Cortex of kidney (tissue), 1 donor: Measurements from ENCODE around the gene CD79B.
"Not testable (repeated sequence)": the region's sequence is repeated elsewhere in the genome, so short reads cannot be mapped to it uniquely, and the experiment has no call there.

Experiments
- DNase-seq: peaks from one replicate; lab custom pipeline; 2025; lab: John Stamatoyannopoulos, UW

Gene CD79B

GRCh38 chr17:63930951-63931575 lies 1.1 kb downstream of the CD79B start:
- DNase-seq: no peak

GRCh38 chr17:63929860-63930766 lies 2.0 kb downstream of the CD79B start:
- DNase-seq: no peak

GRCh38 chr17:63928966-63929695 lies 3.0 kb downstream of the CD79B start:
- DNase-seq: no peak

- no peak for DNase-seq
Measured at GRCh38 chr17:63928172-63928666, 3.9 kb downstream of the CD79B start.

GRCh38 chr17:63927464-63928171 lies 4.5 kb downstream of the CD79B start:
- no peak for DNase-seq

- no peak for DNase-seq
Measured at GRCh38 chr17:63926164-63926563, 6.0 kb downstream of the CD79B start.

GRCh38 chr17:63925615-63926014 lies 6.5 kb downstream of the CD79B start:
- DNase-seq: no peak

GRCh38 chr17:63922402-63922801 lies 9.7 kb downstream of the CD79B start:
- DNase-seq: not testable (repeated sequence)

GRCh38 chr17:63920779-63921178 lies 11.4 kb downstream of the CD79B start:
- not testable (repeated sequence) for DNase-seq

- DNase-seq: not testable (repeated sequence)
Measured at GRCh38 chr17:63920050-63920449, 12.1 kb downstream of the CD79B start.

- DNase-seq: no peak
Measured at GRCh38 chr17:63919311-63919723, 12.8 kb downstream of the CD79B start.

- DNase-seq: not testable (repeated sequence)
Measured at GRCh38 chr17:63918789-63919305, 13.3 kb downstream of the CD79B start, which contains the start of gene GH1. TSS of gene GH1 (minus strand) at chr17:63918839. CDS start at chr17:63918776, 63 bp downstream.

- no peak for DNase-seq
Measured at GRCh38 chr17:63918305-63918704, 13.8 kb downstream of the CD79B start.

GRCh38 chr17:63917646-63918045 lies 14.5 kb downstream of the CD79B start:
- DNase-seq: no peak

GRCh38 chr17:63917206-63917605 lies 14.9 kb downstream of the CD79B start:
- not testable (repeated sequence) for DNase-seq

- DNase-seq: no peak
Measured at GRCh38 chr17:63916566-63917185, 15.5 kb downstream of the CD79B start.

GRCh38 chr17:63915753-63916152 lies 16.4 kb downstream of the CD79B start:
- DNase-seq: not testable (repeated sequence)

GRCh38 chr17:63914471-63914870 lies 17.7 kb downstream of the CD79B start:
- DNase-seq: no peak

GRCh38 chr17:63911657-63912100 lies 20.5 kb downstream of the CD79B start:
- DNase-seq: no peak

- no peak for DNase-seq
Measured at GRCh38 chr17:63911041-63911635, 21.0 kb downstream of the CD79B start, which contains the start of gene CSHL1. TSS of gene CSHL1 (minus strand) at chr17:63911258. CDS start at chr17:63911196, 62 bp downstream.
